GM12872 (cell line): Measurements from ENCODE around the gene RFFL.

Experiments used
- CTCF ChIP-seq: IDR thresholded peaks from 3 replicates; pipeline ENCODE4 v1.5.1; 2011; ENCODE audit warnings: low read depth, mild to moderate bottlenecking, low read length, moderate library complexity; ENCODE audit not compliant: insufficient read depth

The RFFL gene

GRCh38 chr17:34974794-34975785 is 88.4 kb downstream of the RFFL start:
- TF ChIP-seq CTCF = no peak

GRCh38 chr17:34974179-34974578 is 89.3 kb downstream of the RFFL start:
- TF ChIP-seq CTCF = no peak

- no peak for TF ChIP-seq CTCF
Measured at GRCh38 chr17:34961093-34961911, 102.2 kb downstream of the RFFL start, which contains the start of the genes CCT6B and ZNF830. CCT6B (minus strand) TSS chr17:34961460; CDS start chr17:34961393, 67 bp downstream. ZNF830 (plus strand) TSS chr17:34961540; CDS start chr17:34961567, 27 bp downstream.

- no peak for TF ChIP-seq CTCF
Measured at GRCh38 chr17:34958438-34958837, 105.1 kb downstream of the RFFL start.
